SK-N-SH treated with all-trans-retinoic acid at 6 μM for 48 hours (cell line): ENCODE results near the gene KCNK5.

Experiments used
- ATAC-seq: fragments of 200-7000 bp; cut with Tn5 transposase; 3 replicates; pipeline ENCODE4 v1.9.1; 2020; ENCODE audit warnings: mild to moderate bottlenecking, moderate library complexity
- ARNTL ChIP-seq: fragments of 450-650 bp; formaldehyde crosslinking; IDR thresholded peaks from 2 replicates; pipeline ENCODE4 v1.5.0; 2020; ENCODE audit warnings: low read depth, mild to moderate bottlenecking, moderate library complexity, borderline replicate concordance
- BACH2 ChIP-seq: fragments of 250-450 bp; sonication (Bioruptor Pico); IDR thresholded peaks from 2 replicates; pipeline ENCODE4 v1.9.0; 2021; ENCODE audit warnings: mild to moderate bottlenecking, borderline replicate concordance
- CSDC2 ChIP-seq: fragments of 250-450 bp; sonication (Bioruptor Pico); IDR thresholded peaks from 2 replicates; pipeline ENCODE4 v1.5.0; 2020; ENCODE audit warnings: mild to moderate bottlenecking, moderate library complexity
- ESRRG ChIP-seq: fragments of 250-450 bp; sonication (Bioruptor Pico); IDR thresholded peaks from 2 replicates; pipeline ENCODE4 v1.6.1; 2021; ENCODE audit warnings: mild to moderate bottlenecking
- GLIS3 ChIP-seq: fragments of 250-450 bp; sonication (Bioruptor Pico); IDR thresholded peaks from 2 replicates; pipeline ENCODE4 v1.5.0; 2020; ENCODE audit warnings: mild to moderate bottlenecking, moderate library complexity
- ISL1 ChIP-seq: fragments of 250-450 bp; sonication (Bioruptor Pico); IDR thresholded peaks from 2 replicates; pipeline ENCODE4 v2.1.2; 2022; ENCODE audit warnings: mild to moderate bottlenecking, moderate library complexity
- OSR1 ChIP-seq: fragments of 250-450 bp; sonication (Bioruptor Pico); IDR thresholded peaks from 2 replicates; pipeline ENCODE4 v1.8.0; 2022; ENCODE audit warnings: moderate library complexity, mild to moderate bottlenecking, inconsistent platforms
- POU6F1 ChIP-seq: fragments of 250-450 bp; sonication (Bioruptor Pico); IDR thresholded peaks from 2 replicates; pipeline ENCODE4 v1.8.0; 2021; ENCODE audit warnings: low read depth, mild to moderate bottlenecking, moderate library complexity, borderline replicate concordance
- PPARA ChIP-seq: fragments of 250-450 bp; sonication (Bioruptor Pico); IDR thresholded peaks from 2 replicates; pipeline ENCODE4 v1.5.0; 2020; ENCODE audit warnings: mild to moderate bottlenecking, borderline replicate concordance
- RARB ChIP-seq: fragments of 250-450 bp; sonication (Bioruptor Pico); IDR thresholded peaks from 2 replicates; pipeline ENCODE4 v1.8.0; 2021; ENCODE audit warnings: mild to moderate bottlenecking, moderate library complexity
- SNAI2 ChIP-seq: fragments of 250-450 bp; sonication (Bioruptor Pico); IDR thresholded peaks from 2 replicates; pipeline ENCODE4 v1.5.0; 2020; ENCODE audit warnings: mild to moderate bottlenecking, moderate library complexity
- TCF4 ChIP-seq: fragments of 250-450 bp; sonication (Bioruptor Pico); IDR thresholded peaks from 2 replicates; pipeline ENCODE4 v1.8.0; 2021; ENCODE audit warnings: mild to moderate bottlenecking, moderate library complexity, borderline replicate concordance
- ZC3H10 ChIP-seq: fragments of 250-450 bp; sonication (Bioruptor Pico); IDR thresholded peaks from 2 replicates; pipeline ENCODE4 v1.5.1; 2021; ENCODE audit warnings: mild to moderate bottlenecking, moderate library complexity
- ZFP3 ChIP-seq: fragments of 250-450 bp; sonication (Bioruptor Pico); IDR thresholded peaks from 2 replicates; pipeline ENCODE4 v1.5.0; 2020; ENCODE audit warnings: mild to moderate bottlenecking, moderate library complexity
- ZFP30 ChIP-seq: fragments of 450-650 bp; formaldehyde crosslinking; IDR thresholded peaks from 2 replicates; pipeline ENCODE4 v1.5.0; 2022; ENCODE audit warnings: mild to moderate bottlenecking, moderate library complexity
- ZNF8 ChIP-seq: fragments of 450-650 bp; formaldehyde crosslinking; IDR thresholded peaks from 2 replicates; pipeline ENCODE4 v1.5.0; 2020; ENCODE audit warnings: mild to moderate bottlenecking, moderate library complexity
- TF ChIP-seq, protein P1 (sequence below): fragments of 250-450 bp; sonication (Bioruptor Pico); IDR thresholded peaks from 2 replicates; pipeline ENCODE4 v1.5.0; 2020; ENCODE audit warnings: mild to moderate bottlenecking, moderate library complexity
- TF ChIP-seq, protein P2 (sequence below): fragments of 250-450 bp; sonication (Bioruptor Pico); IDR thresholded peaks from 2 replicates; pipeline ENCODE4 v1.5.1; 2021; ENCODE audit warnings: mild to moderate bottlenecking, moderate library complexity
- TF ChIP-seq, protein P3 (sequence below): fragments of 250-450 bp; sonication (Bioruptor Pico); IDR thresholded peaks from 2 replicates; pipeline ENCODE4 v1.5.1; 2020; ENCODE audit warnings: low read depth, mild to moderate bottlenecking, moderate library complexity

The KCNK5 gene

GRCh38 chr6:39195792-39196385, 33.4 kb downstream of the KCNK5 start:
- no peak for ATAC-seq
- TF ChIP-seq GLIS3 (CRISPR knock-in tag) = no peak
- no peak for TF ChIP-seq ZNF8 (CRISPR knock-in tag)
- TF ChIP-seq, protein P1, sequence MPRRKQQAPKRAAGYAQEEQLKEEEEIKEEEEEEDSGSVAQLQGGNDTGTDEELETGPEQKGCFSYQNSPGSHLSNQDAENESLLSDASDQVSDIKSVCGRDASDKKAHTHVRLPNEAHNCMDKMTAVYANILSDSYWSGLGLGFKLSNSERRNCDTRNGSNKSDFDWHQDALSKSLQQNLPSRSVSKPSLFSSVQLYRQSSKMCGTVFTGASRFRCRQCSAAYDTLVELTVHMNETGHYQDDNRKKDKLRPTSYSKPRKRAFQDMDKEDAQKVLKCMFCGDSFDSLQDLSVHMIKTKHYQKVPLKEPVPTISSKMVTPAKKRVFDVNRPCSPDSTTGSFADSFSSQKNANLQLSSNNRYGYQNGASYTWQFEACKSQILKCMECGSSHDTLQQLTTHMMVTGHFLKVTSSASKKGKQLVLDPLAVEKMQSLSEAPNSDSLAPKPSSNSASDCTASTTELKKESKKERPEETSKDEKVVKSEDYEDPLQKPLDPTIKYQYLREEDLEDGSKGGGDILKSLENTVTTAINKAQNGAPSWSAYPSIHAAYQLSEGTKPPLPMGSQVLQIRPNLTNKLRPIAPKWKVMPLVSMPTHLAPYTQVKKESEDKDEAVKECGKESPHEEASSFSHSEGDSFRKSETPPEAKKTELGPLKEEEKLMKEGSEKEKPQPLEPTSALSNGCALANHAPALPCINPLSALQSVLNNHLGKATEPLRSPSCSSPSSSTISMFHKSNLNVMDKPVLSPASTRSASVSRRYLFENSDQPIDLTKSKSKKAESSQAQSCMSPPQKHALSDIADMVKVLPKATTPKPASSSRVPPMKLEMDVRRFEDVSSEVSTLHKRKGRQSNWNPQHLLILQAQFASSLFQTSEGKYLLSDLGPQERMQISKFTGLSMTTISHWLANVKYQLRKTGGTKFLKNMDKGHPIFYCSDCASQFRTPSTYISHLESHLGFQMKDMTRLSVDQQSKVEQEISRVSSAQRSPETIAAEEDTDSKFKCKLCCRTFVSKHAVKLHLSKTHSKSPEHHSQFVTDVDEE (CRISPR knock-in tag) = no peak
- TF ChIP-seq, all 23 proteins: peak for 0

DNA sequence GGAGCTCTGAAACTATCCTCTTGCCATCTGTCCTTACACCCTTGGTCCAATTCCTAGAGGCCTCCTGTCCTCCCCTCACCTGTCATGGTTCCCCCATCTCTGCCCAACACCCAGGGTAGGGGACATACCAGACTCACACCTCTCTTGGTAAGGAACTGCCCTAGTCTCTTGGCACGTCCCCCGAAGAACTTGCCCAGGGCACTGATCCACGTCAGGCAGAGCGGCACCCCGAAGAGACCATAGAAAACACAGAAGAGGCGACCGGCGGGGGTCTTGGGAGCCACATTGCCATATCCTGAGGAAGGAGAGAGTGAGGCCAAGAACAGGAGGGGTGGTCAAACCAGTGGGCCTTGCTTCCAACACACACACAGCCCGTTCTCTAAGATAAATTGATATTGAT, 34.8 kb downstream of the KCNK5 start:
- ATAC-seq = no peak
- TF ChIP-seq ZFP3 (CRISPR knock-in tag) (no peak), BACH2 (CRISPR knock-in tag) (no peak), TCF4 (CRISPR knock-in tag) (no peak), ZNF8 (CRISPR knock-in tag) (no peak)
- TF ChIP-seq, all 23 proteins: peak for 0

DNA sequence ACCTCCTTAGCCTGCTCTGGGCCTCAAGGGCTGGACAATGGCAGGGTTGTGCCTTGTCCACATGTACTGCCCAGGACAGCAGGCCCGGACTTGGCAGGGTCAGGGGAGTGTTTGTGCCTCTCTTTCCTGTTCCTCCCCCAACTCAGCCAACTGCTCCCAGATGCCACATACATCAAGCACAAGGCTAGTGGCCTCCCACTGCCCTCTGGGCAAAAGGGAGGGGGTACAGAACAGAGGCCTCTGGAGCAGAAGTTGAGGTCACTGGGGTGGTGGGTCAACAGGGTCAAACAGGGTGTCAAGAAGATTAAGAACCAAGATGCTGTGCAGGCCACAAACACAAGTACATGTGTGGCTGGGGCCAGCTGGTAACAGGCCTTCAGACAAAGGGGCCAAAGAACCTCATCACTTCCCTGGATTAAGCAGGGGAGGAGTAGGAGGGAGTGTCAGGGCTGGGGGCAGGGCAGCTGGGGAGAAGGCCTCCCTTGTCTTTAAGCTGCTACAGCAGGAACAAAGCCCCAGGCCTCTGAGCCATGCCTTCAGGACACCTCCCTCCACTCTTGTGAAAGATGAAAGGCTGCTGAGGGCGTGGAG, 36.0 kb downstream of the KCNK5 start:
- TF ChIP-seq ZFP30 (CRISPR knock-in tag) (no peak), ZC3H10 (CRISPR knock-in tag) (no peak), ZFP3 (CRISPR knock-in tag) (no peak), ISL1 (no peak), OSR1 (CRISPR knock-in tag) (no peak), PPARA (CRISPR knock-in tag) (no peak), SNAI2 (CRISPR knock-in tag) (no peak), ZNF8 (CRISPR knock-in tag) (no peak), RARB (CRISPR knock-in tag) (no peak), POU6F1 (CRISPR knock-in tag) (no peak), GLIS3 (CRISPR knock-in tag) (no peak)
- TF ChIP-seq, protein P1 (CRISPR knock-in tag) = no peak
- TF ChIP-seq, protein P2, sequence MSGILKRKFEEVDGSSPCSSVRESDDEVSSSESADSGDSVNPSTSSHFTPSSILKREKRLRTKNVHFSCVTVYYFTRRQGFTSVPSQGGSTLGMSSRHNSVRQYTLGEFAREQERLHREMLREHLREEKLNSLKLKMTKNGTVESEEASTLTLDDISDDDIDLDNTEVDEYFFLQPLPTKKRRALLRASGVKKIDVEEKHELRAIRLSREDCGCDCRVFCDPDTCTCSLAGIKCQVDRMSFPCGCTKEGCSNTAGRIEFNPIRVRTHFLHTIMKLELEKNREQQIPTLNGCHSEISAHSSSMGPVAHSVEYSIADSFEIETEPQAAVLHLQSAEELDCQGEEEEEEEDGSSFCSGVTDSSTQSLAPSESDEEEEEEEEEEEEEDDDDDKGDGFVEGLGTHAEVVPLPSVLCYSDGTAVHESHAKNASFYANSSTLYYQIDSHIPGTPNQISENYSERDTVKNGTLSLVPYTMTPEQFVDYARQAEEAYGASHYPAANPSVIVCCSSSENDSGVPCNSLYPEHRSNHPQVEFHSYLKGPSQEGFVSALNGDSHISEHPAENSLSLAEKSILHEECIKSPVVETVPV (CRISPR knock-in tag) = no peak
- ATAC-seq = no peak

DNA sequence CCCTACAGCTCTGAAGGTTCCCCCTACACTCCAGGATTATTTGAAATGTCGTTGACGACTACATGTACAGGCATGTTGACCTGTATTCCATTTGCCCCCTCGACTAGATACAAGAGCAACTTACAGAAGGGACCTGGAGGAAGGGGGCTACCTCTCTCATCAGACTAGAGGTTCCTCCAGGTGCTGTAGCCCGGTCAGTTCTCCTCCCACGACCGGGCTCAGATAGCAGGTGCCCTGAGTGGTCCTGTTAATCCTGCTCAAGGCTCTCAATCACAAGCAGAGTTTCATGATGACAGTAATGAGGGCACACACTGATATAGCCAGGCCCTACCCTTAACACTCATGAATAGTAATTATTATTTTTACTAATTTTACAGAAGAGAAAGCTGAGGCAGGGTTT, 36.5 kb downstream of the KCNK5 start:
- no peak for ATAC-seq
- no peak for TF ChIP-seq CSDC2 (CRISPR knock-in tag)
- no peak for TF ChIP-seq SNAI2 (CRISPR knock-in tag)
- TF ChIP-seq POU6F1 (CRISPR knock-in tag) = no peak
- TF ChIP-seq ESRRG (CRISPR knock-in tag) = no peak
- TF ChIP-seq ARNTL = no peak
- no peak for TF ChIP-seq ZNF8 (CRISPR knock-in tag)
- TF ChIP-seq, protein P3, sequence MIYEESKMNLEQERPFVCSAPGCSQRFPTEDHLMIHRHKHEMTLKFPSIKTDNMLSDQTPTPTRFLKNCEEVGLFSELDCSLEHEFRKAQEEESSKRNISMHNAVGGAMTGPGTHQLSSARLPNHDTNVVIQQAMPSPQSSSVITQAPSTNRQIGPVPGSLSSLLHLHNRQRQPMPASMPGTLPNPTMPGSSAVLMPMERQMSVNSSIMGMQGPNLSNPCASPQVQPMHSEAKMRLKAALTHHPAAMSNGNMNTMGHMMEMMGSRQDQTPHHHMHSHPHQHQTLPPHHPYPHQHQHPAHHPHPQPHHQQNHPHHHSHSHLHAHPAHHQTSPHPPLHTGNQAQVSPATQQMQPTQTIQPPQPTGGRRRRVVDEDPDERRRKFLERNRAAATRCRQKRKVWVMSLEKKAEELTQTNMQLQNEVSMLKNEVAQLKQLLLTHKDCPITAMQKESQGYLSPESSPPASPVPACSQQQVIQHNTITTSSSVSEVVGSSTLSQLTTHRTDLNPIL = no peak
- TF ChIP-seq BACH2 (CRISPR knock-in tag) = no peak
- TF ChIP-seq ZC3H10 (CRISPR knock-in tag) = no peak
- TF ChIP-seq, protein P2 (CRISPR knock-in tag) = no peak
